Measurements from ENCODE around the gene GRK6.

GRCh38 chr5:177479774-177480173, 53.3 kb downstream of the GRK6 start:
- TF ChIP-seq CTCF (IDR thresholded peaks at IDR 0.05) = no peak
- TF ChIP-seq POLR2A (IDR thresholded peaks at IDR 0.05; ENCODE audit: low read depth) = no peak
- no peak for TF ChIP-seq EP300 (IDR thresholded peaks at IDR 0.05)
